Measurements from ENCODE around the gene MROH7. TPM values are rescaled to one million over a fixed set of nuclear protein-coding genes. Genes with fewer than 3 reads are reported as not detected.

Gene MROH7
- total and polyA plus RNA-seq, 9 of the 15 experiments (the other 6 are each of a cell fraction or from before 2014, with no cell fraction given) = not detected

DNA sequence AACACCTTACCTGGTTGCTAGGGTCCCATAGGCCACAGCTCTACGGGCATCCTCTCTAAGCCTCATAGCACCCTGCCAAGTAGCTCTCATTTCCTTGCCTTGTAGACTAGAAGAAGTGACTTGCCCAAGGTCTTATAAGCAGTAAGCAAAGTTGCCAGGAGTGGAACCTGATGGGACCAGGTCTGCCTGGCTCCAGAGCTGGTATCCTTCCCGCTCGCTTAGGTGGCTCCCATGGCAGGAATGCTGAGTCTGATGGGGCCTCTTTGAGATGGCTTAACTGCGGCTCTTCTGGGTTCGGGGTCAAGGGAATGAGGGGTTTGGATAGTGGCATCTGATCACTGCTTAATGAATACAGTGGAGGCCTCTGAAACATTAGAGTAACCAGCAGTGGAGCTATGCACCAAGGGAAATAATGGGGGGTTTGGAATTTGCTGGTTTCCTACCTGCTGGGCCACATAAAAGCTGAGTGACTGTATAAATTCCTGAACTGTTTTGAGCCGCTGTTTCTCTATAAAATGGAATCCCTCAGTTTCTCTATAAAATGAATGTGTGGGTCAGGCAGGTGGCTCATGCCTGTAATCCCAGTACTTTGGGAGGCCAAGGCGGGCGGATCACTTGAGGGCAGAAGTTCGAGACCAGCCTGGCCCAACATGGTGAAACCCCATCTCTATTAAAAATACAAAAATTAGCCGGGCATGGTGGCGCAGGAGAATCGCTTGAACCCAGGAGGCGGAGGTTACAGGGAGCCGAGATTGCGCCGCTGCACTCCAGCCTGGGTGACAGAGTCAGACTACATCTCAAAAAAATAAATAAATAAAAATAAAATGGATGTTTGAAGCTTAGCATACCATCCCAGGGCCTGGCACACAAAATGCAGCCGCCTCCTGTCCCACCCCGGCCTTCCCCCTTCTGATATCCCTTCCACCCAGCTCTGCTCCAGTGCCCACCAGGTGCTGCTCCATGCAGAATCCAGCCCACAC is 30.7 kb upstream of the MROH7 start (continued):
- TF ChIP-seq ZNF584 (CRISPR knock-in tag; IDR thresholded peaks at IDR 0.05; ENCODE audit: low read depth) (no peak), ERF (CRISPR knock-in tag; IDR thresholded peaks at IDR 0.05) (no peak), TGIF2 (CRISPR knock-in tag; IDR thresholded peaks at IDR 0.05) (no peak), RCOR1 (IDR thresholded peaks at IDR 0.05; ENCODE audit: borderline replicate concordance in 1 of 2, low read depth in 2 of 2, low read length in 2 of 2) (no peak)
- TF ChIP-seq, protein P1, sequence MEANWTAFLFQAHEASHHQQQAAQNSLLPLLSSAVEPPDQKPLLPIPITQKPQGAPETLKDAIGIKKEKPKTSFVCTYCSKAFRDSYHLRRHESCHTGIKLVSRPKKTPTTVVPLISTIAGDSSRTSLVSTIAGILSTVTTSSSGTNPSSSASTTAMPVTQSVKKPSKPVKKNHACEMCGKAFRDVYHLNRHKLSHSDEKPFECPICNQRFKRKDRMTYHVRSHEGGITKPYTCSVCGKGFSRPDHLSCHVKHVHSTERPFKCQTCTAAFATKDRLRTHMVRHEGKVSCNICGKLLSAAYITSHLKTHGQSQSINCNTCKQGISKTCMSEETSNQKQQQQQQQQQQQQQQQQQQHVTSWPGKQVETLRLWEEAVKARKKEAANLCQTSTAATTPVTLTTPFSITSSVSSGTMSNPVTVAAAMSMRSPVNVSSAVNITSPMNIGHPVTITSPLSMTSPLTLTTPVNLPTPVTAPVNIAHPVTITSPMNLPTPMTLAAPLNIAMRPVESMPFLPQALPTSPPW (CRISPR knock-in tag; IDR thresholded peaks at IDR 0.05) = no peak
- TF ChIP-seq, protein P2, sequence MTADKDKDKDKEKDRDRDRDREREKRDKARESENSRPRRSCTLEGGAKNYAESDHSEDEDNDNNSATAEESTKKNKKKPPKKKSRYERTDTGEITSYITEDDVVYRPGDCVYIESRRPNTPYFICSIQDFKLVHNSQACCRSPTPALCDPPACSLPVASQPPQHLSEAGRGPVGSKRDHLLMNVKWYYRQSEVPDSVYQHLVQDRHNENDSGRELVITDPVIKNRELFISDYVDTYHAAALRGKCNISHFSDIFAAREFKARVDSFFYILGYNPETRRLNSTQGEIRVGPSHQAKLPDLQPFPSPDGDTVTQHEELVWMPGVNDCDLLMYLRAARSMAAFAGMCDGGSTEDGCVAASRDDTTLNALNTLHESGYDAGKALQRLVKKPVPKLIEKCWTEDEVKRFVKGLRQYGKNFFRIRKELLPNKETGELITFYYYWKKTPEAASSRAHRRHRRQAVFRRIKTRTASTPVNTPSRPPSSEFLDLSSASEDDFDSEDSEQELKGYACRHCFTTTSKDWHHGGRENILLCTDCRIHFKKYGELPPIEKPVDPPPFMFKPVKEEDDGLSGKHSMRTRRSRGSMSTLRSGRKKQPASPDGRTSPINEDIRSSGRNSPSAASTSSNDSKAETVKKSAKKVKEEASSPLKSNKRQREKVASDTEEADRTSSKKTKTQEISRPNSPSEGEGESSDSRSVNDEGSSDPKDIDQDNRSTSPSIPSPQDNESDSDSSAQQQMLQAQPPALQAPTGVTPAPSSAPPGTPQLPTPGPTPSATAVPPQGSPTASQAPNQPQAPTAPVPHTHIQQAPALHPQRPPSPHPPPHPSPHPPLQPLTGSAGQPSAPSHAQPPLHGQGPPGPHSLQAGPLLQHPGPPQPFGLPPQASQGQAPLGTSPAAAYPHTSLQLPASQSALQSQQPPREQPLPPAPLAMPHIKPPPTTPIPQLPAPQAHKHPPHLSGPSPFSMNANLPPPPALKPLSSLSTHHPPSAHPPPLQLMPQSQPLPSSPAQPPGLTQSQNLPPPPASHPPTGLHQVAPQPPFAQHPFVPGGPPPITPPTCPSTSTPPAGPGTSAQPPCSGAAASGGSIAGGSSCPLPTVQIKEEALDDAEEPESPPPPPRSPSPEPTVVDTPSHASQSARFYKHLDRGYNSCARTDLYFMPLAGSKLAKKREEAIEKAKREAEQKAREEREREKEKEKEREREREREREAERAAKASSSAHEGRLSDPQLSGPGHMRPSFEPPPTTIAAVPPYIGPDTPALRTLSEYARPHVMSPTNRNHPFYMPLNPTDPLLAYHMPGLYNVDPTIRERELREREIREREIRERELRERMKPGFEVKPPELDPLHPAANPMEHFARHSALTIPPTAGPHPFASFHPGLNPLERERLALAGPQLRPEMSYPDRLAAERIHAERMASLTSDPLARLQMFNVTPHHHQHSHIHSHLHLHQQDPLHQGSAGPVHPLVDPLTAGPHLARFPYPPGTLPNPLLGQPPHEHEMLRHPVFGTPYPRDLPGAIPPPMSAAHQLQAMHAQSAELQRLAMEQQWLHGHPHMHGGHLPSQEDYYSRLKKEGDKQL (CRISPR knock-in tag; IDR thresholded peaks at IDR 0.05; ENCODE audit: borderline replicate concordance) = no peak
